ENCODE measurements around the gene CETP.

CETP gene

DNA sequence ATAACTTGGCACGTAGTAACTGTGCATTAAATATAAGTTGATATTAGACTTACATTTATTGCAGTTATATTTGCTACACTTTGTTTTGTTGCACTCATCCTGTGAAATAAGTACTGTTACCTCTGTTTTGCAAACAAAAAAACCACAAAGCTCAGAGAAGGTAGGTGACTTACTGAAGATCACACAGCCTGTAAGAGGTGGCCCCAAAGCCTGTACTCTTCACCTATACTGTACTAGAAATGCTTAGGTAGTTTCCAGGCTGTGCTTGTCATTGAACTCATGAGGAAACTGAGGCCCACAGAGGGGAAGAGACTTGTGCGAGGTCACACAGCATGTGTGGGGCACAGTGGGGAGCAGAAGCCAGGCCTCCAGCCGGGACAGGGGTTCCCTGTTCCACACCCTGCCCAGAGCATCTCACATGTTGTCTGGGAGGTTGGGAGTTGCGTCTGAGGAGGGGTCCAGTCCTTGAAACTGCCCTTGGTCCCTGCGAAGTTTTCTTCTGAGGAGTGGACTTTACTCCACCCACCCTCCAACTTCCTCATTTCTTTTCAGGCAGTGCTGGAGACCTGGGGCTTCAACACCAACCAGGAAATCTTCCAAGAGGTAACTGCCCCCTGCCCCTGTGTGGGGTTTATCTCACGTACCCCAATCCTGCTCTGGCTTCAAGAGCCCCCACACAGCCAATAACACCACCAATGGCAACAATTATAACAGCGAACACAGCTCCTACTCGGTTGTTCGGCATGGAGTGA lies 13.0 kb downstream of the CETP start:
- ATAC-seq (ENCODE audit: low read depth) (no peak), DNase-seq (ENCODE audit: low spot score) (no peak)
- H3K4me3 ChIP-seq (ENCODE audit: severe bottlenecking): no peak overlapping the region
- H3K27me3 ChIP-seq (ENCODE audit: insufficient read depth, poor library complexity, severe bottlenecking): no peaks in the 10 kb centered on the region
- H3K27ac ChIP-seq (ENCODE audit: poor library complexity, severe bottlenecking): no peak overlapping the region
- no peaks in the 10 kb centered on the region for H3K9me3 ChIP-seq (ENCODE audit: severe bottlenecking)
- no peaks in the 10 kb centered on the region for H3K4me1 ChIP-seq (ENCODE audit: insufficient read depth, poor library complexity, severe bottlenecking)
- TF ChIP-seq, protein P1, sequence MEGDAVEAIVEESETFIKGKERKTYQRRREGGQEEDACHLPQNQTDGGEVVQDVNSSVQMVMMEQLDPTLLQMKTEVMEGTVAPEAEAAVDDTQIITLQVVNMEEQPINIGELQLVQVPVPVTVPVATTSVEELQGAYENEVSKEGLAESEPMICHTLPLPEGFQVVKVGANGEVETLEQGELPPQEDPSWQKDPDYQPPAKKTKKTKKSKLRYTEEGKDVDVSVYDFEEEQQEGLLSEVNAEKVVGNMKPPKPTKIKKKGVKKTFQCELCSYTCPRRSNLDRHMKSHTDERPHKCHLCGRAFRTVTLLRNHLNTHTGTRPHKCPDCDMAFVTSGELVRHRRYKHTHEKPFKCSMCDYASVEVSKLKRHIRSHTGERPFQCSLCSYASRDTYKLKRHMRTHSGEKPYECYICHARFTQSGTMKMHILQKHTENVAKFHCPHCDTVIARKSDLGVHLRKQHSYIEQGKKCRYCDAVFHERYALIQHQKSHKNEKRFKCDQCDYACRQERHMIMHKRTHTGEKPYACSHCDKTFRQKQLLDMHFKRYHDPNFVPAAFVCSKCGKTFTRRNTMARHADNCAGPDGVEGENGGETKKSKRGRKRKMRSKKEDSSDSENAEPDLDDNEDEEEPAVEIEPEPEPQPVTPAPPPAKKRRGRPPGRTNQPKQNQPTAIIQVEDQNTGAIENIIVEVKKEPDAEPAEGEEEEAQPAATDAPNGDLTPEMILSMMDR (IDR thresholded peaks at IDR 0.05; ENCODE audit: poor library complexity, severe bottlenecking): no peak
- H3K36me3 ChIP-seq (ENCODE audit: low read depth): no peaks in the 10 kb centered on the region

DNA sequence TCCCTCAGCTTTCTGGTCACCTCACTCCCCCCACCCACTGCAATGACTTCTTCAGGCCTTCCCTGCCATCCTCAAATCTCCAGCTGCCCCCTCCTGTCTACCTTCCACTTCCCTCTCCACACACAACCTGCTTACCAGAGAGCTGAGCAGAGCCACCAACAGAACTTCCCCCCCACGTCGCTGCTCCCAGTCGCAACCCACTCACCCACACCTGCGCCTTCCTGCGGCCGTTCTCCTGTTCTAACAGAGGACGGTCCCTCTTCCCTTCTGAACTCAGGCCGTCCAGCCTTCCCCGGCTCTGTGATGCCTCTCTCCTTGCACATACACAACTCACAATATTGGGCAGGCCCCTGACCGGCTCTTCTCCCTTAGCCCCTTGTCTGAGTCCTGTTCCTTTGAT lies 14.0 kb downstream of the CETP start:
- no peaks in the 10 kb centered on the region for H3K9me3 ChIP-seq (ENCODE audit: severe bottlenecking)
- H3K4me1 ChIP-seq (ENCODE audit: insufficient read depth, poor library complexity, severe bottlenecking): no peaks in the 10 kb centered on the region
- H3K27me3 ChIP-seq (ENCODE audit: insufficient read depth, poor library complexity, severe bottlenecking): no peaks in the 10 kb centered on the region
- H3K4me3 ChIP-seq (ENCODE audit: severe bottlenecking): no peak overlapping the region
- DNase-seq (ENCODE audit: low spot score) (no peak), ATAC-seq (ENCODE audit: low read depth) (no peak)
- no peak overlapping the region for H3K27ac ChIP-seq (ENCODE audit: poor library complexity, severe bottlenecking)
- H3K36me3 ChIP-seq (ENCODE audit: low read depth): no peaks in the 10 kb centered on the region
- TF ChIP-seq, protein P1 (IDR thresholded peaks at IDR 0.05; ENCODE audit: poor library complexity, severe bottlenecking): no peak

DNA sequence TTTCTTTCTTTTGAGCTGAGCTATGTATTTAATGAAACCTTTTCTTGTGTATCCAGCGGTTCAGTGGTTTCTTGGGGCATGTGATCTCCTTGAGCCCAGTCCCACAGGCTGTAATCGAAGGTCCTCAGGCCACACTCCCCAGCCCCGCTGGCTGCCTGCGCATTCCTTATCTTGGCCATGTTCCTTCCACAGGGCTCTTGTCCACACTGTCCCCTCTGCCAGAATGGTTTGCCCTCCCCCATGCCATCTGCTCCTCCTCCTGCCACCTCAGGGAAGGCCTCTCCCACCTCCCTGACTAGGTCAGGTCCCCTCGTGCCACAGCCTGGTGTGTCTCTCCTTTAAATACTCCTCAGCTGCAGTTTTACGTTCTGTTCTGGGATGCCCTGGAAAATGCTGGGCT lies 15.5 kb downstream of the CETP start:
- TF ChIP-seq, protein P1 (IDR thresholded peaks at IDR 0.05; ENCODE audit: poor library complexity, severe bottlenecking): no peak
- H3K4me1 ChIP-seq (ENCODE audit: insufficient read depth, poor library complexity, severe bottlenecking): no peaks in the 10 kb centered on the region
- DNase-seq (ENCODE audit: low spot score) (no peak), ATAC-seq (ENCODE audit: low read depth) (no peak)
- H3K36me3 ChIP-seq (ENCODE audit: low read depth): no peaks in the 10 kb centered on the region
- no peaks in the 10 kb centered on the region for H3K9me3 ChIP-seq (ENCODE audit: severe bottlenecking)
- no peak overlapping the region for H3K27ac ChIP-seq (ENCODE audit: poor library complexity, severe bottlenecking)
- no peaks in the 10 kb centered on the region for H3K27me3 ChIP-seq (ENCODE audit: insufficient read depth, poor library complexity, severe bottlenecking)
- H3K4me3 ChIP-seq (ENCODE audit: severe bottlenecking): no peak overlapping the region

DNA sequence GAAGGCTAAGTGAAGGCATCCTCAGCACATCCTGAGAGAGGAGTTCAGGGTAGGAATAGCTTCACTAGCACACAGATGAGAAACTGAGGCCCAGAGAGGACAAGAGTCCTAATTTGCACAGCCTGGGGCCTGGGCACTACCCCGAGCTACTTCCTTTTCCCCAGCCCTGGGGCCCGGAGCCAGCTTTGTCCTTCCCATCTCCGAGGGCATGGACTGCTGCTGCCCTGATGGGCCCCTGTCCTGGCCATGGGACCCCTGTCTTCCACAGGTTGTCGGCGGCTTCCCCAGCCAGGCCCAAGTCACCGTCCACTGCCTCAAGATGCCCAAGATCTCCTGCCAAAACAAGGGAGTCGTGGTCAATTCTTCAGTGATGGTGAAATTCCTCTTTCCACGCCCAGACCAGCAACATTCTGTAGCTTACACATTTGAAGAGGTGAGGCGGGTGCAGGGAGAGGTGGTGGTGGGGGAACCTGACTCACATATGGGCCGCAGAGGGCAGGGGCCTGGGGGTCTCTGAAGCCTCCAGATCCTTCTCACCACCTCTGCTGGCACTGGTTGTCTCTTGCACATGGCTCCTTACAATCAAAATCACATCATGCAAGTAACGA lies 16.2 kb downstream of the CETP start:
- ATAC-seq (ENCODE audit: low read depth) (no peak), DNase-seq (ENCODE audit: low spot score) (no peak)
- Histone ChIP-seq H3K36me3 (ENCODE audit: low read depth) (no peaks in the 10 kb centered on the region), H3K4me1 (ENCODE audit: insufficient read depth, poor library complexity, severe bottlenecking) (no peaks in the 10 kb centered on the region), H3K27ac (ENCODE audit: poor library complexity, severe bottlenecking) (no peak overlapping the region), H3K27me3 (ENCODE audit: insufficient read depth, poor library complexity, severe bottlenecking) (no peaks in the 10 kb centered on the region), H3K9me3 (ENCODE audit: severe bottlenecking) (no peaks in the 10 kb centered on the region), H3K4me3 (ENCODE audit: severe bottlenecking) (no peak overlapping the region)
- TF ChIP-seq, protein P1 (IDR thresholded peaks at IDR 0.05; ENCODE audit: poor library complexity, severe bottlenecking): no peak

DNA sequence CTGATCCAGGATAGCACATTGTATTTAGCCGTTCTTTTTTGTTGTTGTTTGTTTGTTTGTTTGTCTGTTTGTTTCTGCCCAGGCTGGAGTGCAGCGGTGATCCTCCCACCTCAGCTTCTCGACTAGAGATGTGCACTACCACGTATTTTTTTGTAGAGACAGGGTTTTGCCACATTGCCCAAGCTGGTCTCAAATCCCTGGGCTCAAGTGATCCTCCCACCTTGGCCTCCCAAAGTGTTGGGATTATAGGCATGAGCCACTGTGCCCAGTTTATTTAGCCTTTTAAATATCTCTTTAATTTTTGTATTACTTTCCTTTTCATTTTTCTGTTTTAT lies 18.4 kb downstream of the CETP start:
- H3K27ac ChIP-seq (ENCODE audit: poor library complexity, severe bottlenecking): no peak overlapping the region
- no peak for ATAC-seq (ENCODE audit: low read depth)
- H3K27me3 ChIP-seq (ENCODE audit: insufficient read depth, poor library complexity, severe bottlenecking): no peaks in the 10 kb centered on the region
- no peaks in the 10 kb centered on the region for H3K9me3 ChIP-seq (ENCODE audit: severe bottlenecking)
- no peak overlapping the region for H3K4me3 ChIP-seq (ENCODE audit: severe bottlenecking)
- TF ChIP-seq, protein P1 (IDR thresholded peaks at IDR 0.05; ENCODE audit: poor library complexity, severe bottlenecking): no peak
- no peaks in the 10 kb centered on the region for H3K36me3 ChIP-seq (ENCODE audit: low read depth)
- H3K4me1 ChIP-seq (ENCODE audit: insufficient read depth, poor library complexity, severe bottlenecking): peaks cover 1% of the 10 kb centered on the region
- DNase-seq (ENCODE audit: low spot score): no peak

All from RWPE2 (cell line).